HCT116 (cell line): ENCODE measurements around the gene NR2E3. TPM values are rescaled to one million over a fixed set of nuclear protein-coding genes. Genes with fewer than 3 reads are reported as not detected.

Experiments
- ATAC-seq: fragments of 200-7000 bp; cut with Tn5 transposase; 2 replicates; pipeline ENCODE4 v1.9.1; 2020; ENCODE audit warnings: mild to moderate bottlenecking, moderate library complexity
- BruUV-seq: library from RNA; stranded (reverse); fragments of 400-500 nt; replicated peaks from 2 replicates; lab custom pipeline; 2021; lab: Mats Ljungman, UMichigan
- CTCF ChIA-PET: fragments of 300-600 bp; sonication (Branson Sonifier 250); formaldehyde crosslinking; loops from one replicate; lab custom pipeline; 2021; ENCODE audit warnings: antibody characterized with exemption; lab: Charles Lee
- POLR2A ChIA-PET: fragments of 300-600, 350-600 bp; sonication (Branson Sonifier 250); formaldehyde crosslinking; loops from one replicate; lab custom pipeline; 2021; ENCODE audit warnings: antibody characterized with exemption; lab: Charles Lee
- RAD21 ChIA-PET, 2 experiments: fragments of 300-600 bp; sonication (Branson Sonifier 250); formaldehyde crosslinking; loops; one replicate each; lab custom pipeline; 2023; ENCODE audit warnings: low total read pairs in 2 of 2; ENCODE audit not compliant: uncharacterized antibody in 2 of 2, unreplicated experiment in 2 of 2, low non-redundant PET in 1 of 2; lab: Charles Lee
- DNase-seq: peaks from one replicate; pipeline ENCODE4 v3.0.0-alpha.2; 2010; ENCODE audit warnings: low read depth, low spot score
- H2AFZ ChIP-seq: fragments of 200-600 bp; shearing (Covaris generic), sonication (generic); 2 replicates; pipeline ENCODE4 v1.6.1; 2017; ENCODE audit warnings: low read depth, mixed run types, mixed read lengths, antibody characterized with exemption, low read length; ENCODE audit not compliant: poor library complexity, severe bottlenecking
- H3K27ac ChIP-seq: 2 replicates; pipeline ENCODE4 v1.5.1; 2012; ENCODE audit warnings: low read depth, low read length
- H3K27me3 ChIP-seq: fragments of 200-600 bp; sonication (generic); 2 replicates; pipeline ENCODE4 v1.6.1; 2016; ENCODE audit warnings: mixed run types, low read length, mixed read lengths; ENCODE audit not compliant: insufficient read depth
- H3K36me3 ChIP-seq, 2 experiments: fragments of 200-500 bp in 1 of 2; fragments of 200-600 bp in 1 of 2; sonication (Bioruptor generic) in 1 of 2; sonication (generic) in 1 of 2; 2 replicates each; pipeline versions ENCODE4 v1.5.1 to v1.6.1; 2014 to 2016; ENCODE audit warnings: low read length in 2 of 2, inconsistent platforms in 1 of 2, mixed read lengths in 1 of 2, mixed run types in 1 of 2; ENCODE audit not compliant: insufficient read depth in 2 of 2, control insufficient read depth in 1 of 2
- H3K4me1 ChIP-seq, 2 experiments: fragments of 200-600 bp in 1 of 2; sonication (generic) in 1 of 2; 2 replicates each; pipeline versions ENCODE4 v1.5.1 to v1.6.1; 2012 to 2017; ENCODE audit warnings: low read length in 2 of 2, inconsistent platforms in 1 of 2, mild to moderate bottlenecking in 1 of 2, mixed read lengths in 1 of 2, mixed run types in 1 of 2, moderate library complexity in 1 of 2; ENCODE audit not compliant: insufficient read depth in 2 of 2, control insufficient read depth in 1 of 2
- H3K4me2 ChIP-seq: fragments of 200-600 bp; sonication (generic); 2 replicates; pipeline ENCODE4 v1.6.1; 2017; ENCODE audit warnings: mixed run types, low read length, mixed read lengths
- H3K4me3 ChIP-seq, 2 experiments: fragments of 200-600 bp in 1 of 2; sonication (generic) in 1 of 2; replicated peaks in 1 of 2; 2 replicates each; pipeline ENCODE4 v1.5.1; 2011 to 2016; ENCODE audit warnings: low read length in 2 of 2, control low read depth in 1 of 2, low read depth in 1 of 2, mild to moderate bottlenecking in 1 of 2, mixed read lengths in 1 of 2, mixed run types in 1 of 2
- H3K79me2 ChIP-seq: fragments of 200-600 bp; sonication (generic); 2 replicates; pipeline ENCODE4 v1.6.1; 2017; ENCODE audit warnings: mild to moderate bottlenecking, mixed run types, low read length, moderate library complexity, mixed read lengths; ENCODE audit not compliant: insufficient read depth
- H3K9ac ChIP-seq: fragments of 200-600 bp; sonication (generic); 2 replicates; pipeline ENCODE4 v1.6.1; 2016; ENCODE audit warnings: low read length, mixed read lengths
- H3K9me2 ChIP-seq: fragments of 200-600 bp; sonication (generic), shearing (Covaris generic); 2 replicates; pipeline ENCODE4 v1.6.1; 2017; ENCODE audit warnings: mixed run types, mild to moderate bottlenecking, moderate library complexity; ENCODE audit not compliant: insufficient read depth
- H3K9me3 ChIP-seq, 2 experiments: fragments of 200-500 bp in 1 of 2; fragments of 200-600 bp in 1 of 2; sonication (Bioruptor generic) in 1 of 2; sonication (generic) in 1 of 2; 2 replicates each; pipeline ENCODE4 v1.6.1; 2014 to 2017; ENCODE audit warnings: low read length in 2 of 2, mixed read lengths in 2 of 2, inconsistent platforms in 1 of 2, low read depth in 1 of 2, mild to moderate bottlenecking in 1 of 2, mixed run types in 1 of 2, moderate library complexity in 1 of 2; ENCODE audit not compliant: control insufficient read depth in 1 of 2, insufficient read depth in 1 of 2
- H4K20me1 ChIP-seq: fragments of 200-600 bp; sonication (generic), shearing (Covaris generic); 2 replicates; pipeline ENCODE4 v1.6.1; 2017; ENCODE audit warnings: mixed run types, mild to moderate bottlenecking, moderate library complexity; ENCODE audit not compliant: insufficient read depth
- CBX3 ChIP-seq: IDR thresholded peaks from 2 replicates; pipeline ENCODE4 v1.6.1; 2012; ENCODE audit warnings: low read depth
- ELF1 ChIP-seq: IDR thresholded peaks from 2 replicates; pipeline ENCODE4 v1.6.1; 2012; ENCODE audit warnings: low read depth, borderline replicate concordance
- EZH2 ChIP-seq: fragments of 200-600 bp; sonication (generic); IDR thresholded peaks from 2 replicates; pipeline ENCODE4 v1.6.1; 2017; ENCODE audit warnings: antibody characterized with exemption, mixed run types
- EZH2phosphoT487 ChIP-seq: fragments of 200-600 bp; IDR thresholded peaks from 2 replicates; pipeline ENCODE4 v1.6.1; 2018; ENCODE audit warnings: antibody characterized with exemption, borderline replicate concordance
- FOSL1 ChIP-seq: IDR thresholded peaks from 2 replicates; pipeline ENCODE4 v1.6.1; 2012; ENCODE audit warnings: low read depth
- JUND ChIP-seq: IDR thresholded peaks from 2 replicates; pipeline ENCODE4 v1.6.1; 2012
- MAX ChIP-seq: IDR thresholded peaks from 2 replicates; pipeline ENCODE4 v1.6.1; 2012
- POLR2A ChIP-seq: IDR thresholded peaks from 2 replicates; pipeline ENCODE4 v1.7.0; 2011; ENCODE audit warnings: borderline replicate concordance; ENCODE audit not compliant: insufficient read depth, insufficient read length; ENCODE audit errors: extremely low read depth
- RAD21 ChIP-seq: IDR thresholded peaks from 2 replicates; pipeline ENCODE4 v1.6.1; 2012; ENCODE audit warnings: low read depth, mild to moderate bottlenecking
- SRF ChIP-seq: IDR thresholded peaks from 2 replicates; pipeline ENCODE4 v1.6.1; 2012; ENCODE audit warnings: low read depth
- TCF7L2 ChIP-seq: IDR thresholded peaks from 2 replicates; pipeline ENCODE4 v1.7.0; 2011; ENCODE audit warnings: borderline replicate concordance, inconsistent platforms; ENCODE audit not compliant: insufficient read depth, insufficient read length; ENCODE audit errors: extremely low read depth
- ZFX ChIP-seq: fragments of 450-650 bp; IDR thresholded peaks from 2 replicates; pipeline ENCODE4 v1.6.1; 2017
- ZNF274 ChIP-seq: fragments of 200-500 bp; sonication (Bioruptor generic); IDR thresholded peaks from 2 replicates; pipeline ENCODE4 v1.6.1; 2014; ENCODE audit warnings: mild to moderate bottlenecking, low read depth, low read length, inconsistent platforms
- intact Hi-C: fragments of 100-400 bp; cut with micrococcal nuclease; formaldehyde crosslinking; loops from 2 replicates; pipeline ENCODE4 v1.10.0; 2022
- total RNA-seq: library from RNA; stranded (reverse); gene quantifications from one replicate; pipeline ENCODE4 v1.2.1, GENCODE V29; 2021; ENCODE audit not compliant: unreplicated experiment
- TF ChIP-seq, protein P1 (sequence below): IDR thresholded peaks from 2 replicates; pipeline ENCODE4 v1.6.1; 2011; ENCODE audit warnings: mild to moderate bottlenecking, low read length, moderate library complexity; ENCODE audit not compliant: insufficient replicate concordance; ENCODE audit errors: extremely low read depth

NR2E3 gene
- total RNA-seq, 1 experiment from 2014 or later = 0.59 TPM

GRCh38 chr15:71804226-71804625 lies 6.1 kb upstream of the NR2E3 start:
- no peak for ATAC-seq
- intact Hi-C loops = loop anchor here (5.0 to 10.0 kb wide), 3 partner anchors 419 to 979 kb away; partner anchors contain the start of gene THSD4
- H3K27ac ChIP-seq = no peak overlapping the region
- no peak overlapping the region for H3K4me2 ChIP-seq
- no peaks in the 10 kb centered on the region for H3K27me3 ChIP-seq
- CTCF ChIA-PET = interaction anchor here (1.2 to 7.2 kb wide), 4 partner anchors 51 to 352 kb away, joined by 3 to 40 read pairs (median 24); no protein-coding TSS in a partner anchor
- H3K4me1 ChIP-seq = peaks cover 4 to 6% of the 10 kb centered on the region in 2 experiments; a peak in 3 of 4 replicates
- DNase-seq = no peak
- BruUV-seq = no TSS peak
- H3K4me3 ChIP-seq = no peak overlapping the region
- TF ChIP-seq ELF1 (no peak), SRF (no peak), EZH2phosphoT487 (no peak), MAX (no peak), TCF7L2 (no peak), ZFX (no peak), ZNF274 (no peak), JUND (no peak), RAD21 (no peak), EZH2 (no peak), POLR2A (no peak), FOSL1 (no peak), CBX3 (no peak)
- TF ChIP-seq, protein P1, sequence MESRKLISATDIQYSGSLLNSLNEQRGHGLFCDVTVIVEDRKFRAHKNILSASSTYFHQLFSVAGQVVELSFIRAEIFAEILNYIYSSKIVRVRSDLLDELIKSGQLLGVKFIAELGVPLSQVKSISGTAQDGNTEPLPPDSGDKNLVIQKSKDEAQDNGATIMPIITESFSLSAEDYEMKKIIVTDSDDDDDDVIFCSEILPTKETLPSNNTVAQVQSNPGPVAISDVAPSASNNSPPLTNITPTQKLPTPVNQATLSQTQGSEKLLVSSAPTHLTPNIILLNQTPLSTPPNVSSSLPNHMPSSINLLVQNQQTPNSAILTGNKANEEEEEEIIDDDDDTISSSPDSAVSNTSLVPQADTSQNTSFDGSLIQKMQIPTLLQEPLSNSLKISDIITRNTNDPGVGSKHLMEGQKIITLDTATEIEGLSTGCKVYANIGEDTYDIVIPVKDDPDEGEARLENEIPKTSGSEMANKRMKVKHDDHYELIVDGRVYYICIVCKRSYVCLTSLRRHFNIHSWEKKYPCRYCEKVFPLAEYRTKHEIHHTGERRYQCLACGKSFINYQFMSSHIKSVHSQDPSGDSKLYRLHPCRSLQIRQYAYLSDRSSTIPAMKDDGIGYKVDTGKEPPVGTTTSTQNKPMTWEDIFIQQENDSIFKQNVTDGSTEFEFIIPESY = no peak
- no peaks in the 10 kb centered on the region for H3K36me3 ChIP-seq
- POLR2A ChIA-PET = interaction anchor here (0.7 kb wide), 1 partner anchor 51 kb away, joined by 3 read pairs; no protein-coding TSS in a partner anchor
- H4K20me1 ChIP-seq = no peaks in the 10 kb centered on the region
- no peak overlapping the region for H2AFZ ChIP-seq
- no peak overlapping the region for H3K9ac ChIP-seq
- no peaks in the 10 kb centered on the region for H3K9me2 ChIP-seq
- RAD21 ChIA-PET = no interaction called here
- H3K79me2 ChIP-seq = no peaks in the 10 kb centered on the region
- H3K9me3 ChIP-seq = no peaks in the 10 kb centered on the region
